ENCODE measurements around the gene ANKRD44. TPM values are rescaled to one million over a fixed set of nuclear protein-coding genes. Genes with fewer than 3 reads are reported as not detected.
"Not testable (repeated sequence)": the region's sequence is repeated elsewhere in the genome, so short reads cannot be mapped to it uniquely, and the experiment has no call there.

ANKRD44 gene
- total and polyA plus RNA-seq, 2 experiments from 2014 or later: 2.9 to 4.9 TPM

GRCh38 chr2:197292619-197293018 lies 18.0 kb downstream of the ANKRD44 start:
- Histone ChIP-seq H3K4me1 (ENCODE audit: insufficient read depth) (0 out of 2 replicates have a peak, but pooled peaks cover 8% of the 10 kb centered on the region), H3K4me2 (ENCODE audit: unreplicated experiment) (no peak overlapping the region), H3K79me2 (ENCODE audit: insufficient read depth) (no peaks in the 10 kb centered on the region), H4K20me1 (ENCODE audit: insufficient read depth) (no peaks in the 10 kb centered on the region), H2AFZ (no peak overlapping the region), H3K36me3 (ENCODE audit: low read depth) (no peaks in the 10 kb centered on the region), H3K9ac (no peak overlapping the region), H3K9me3 (ENCODE audit: low read depth) (no peaks in the 10 kb centered on the region), H3F3A (ENCODE audit: insufficient read depth) (no peaks in the 10 kb centered on the region), H3K9me2 (ENCODE audit: insufficient read depth) (no peaks in the 10 kb centered on the region), H3K4me3 (no peak overlapping the region), H3K27ac (no peak overlapping the region), H3K27me3 (replicated peaks; ENCODE audit: insufficient read depth) (no peaks in the 10 kb centered on the region)
- in situ Hi-C loops (cut with MboI): loop anchor here (10.0 kb wide), 1 partner anchor 88 kb away; no protein-coding TSS in a partner anchor
- TF ChIP-seq EZH2 (IDR thresholded peaks at IDR 0.05; ENCODE audit: insufficient read depth, poor library complexity, severe bottlenecking) (no peak), EZH2phosphoT487 (IDR thresholded peaks at IDR 0.05; ENCODE audit: insufficient read depth, low read depth) (no peak)
- DNase-seq: no peak
- 97 to 98% methylated on average over 2 of the region's 2 CpGs for WGBS, 2 experiments (ENCODE audit: low coverage in 1 of 2, low lambda C conversion rate in 2 of 2, missing lambda C conversion rate in 2 of 2)

DNA sequence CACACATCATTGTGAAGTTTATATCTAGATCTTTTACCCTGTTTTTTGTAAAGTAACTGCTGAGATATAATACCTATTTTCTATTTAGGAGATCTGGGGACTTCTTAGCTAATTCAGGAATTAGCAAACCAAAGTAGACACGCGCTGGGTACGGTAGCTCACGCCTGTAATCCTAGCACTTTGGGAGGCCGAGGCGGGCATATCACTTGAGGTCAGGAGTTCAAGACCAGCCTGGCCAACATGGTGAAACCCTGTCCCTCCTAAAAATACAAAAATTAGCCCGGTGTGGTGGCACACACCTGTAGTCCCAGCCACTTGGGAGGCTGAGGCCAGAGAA lies 23.0 kb downstream of the ANKRD44 start:
- H3K9me2 ChIP-seq (ENCODE audit: insufficient read depth); DNase-seq; H3K27me3 ChIP-seq (replicated peaks; ENCODE audit: insufficient read depth); H2AFZ ChIP-seq; in situ Hi-C loops (cut with MboI); H4K20me1 ChIP-seq (ENCODE audit: insufficient read depth); H3K4me3 ChIP-seq; H3K36me3 ChIP-seq (ENCODE audit: low read depth); H3F3A ChIP-seq (ENCODE audit: insufficient read depth); H3K9me3 ChIP-seq (ENCODE audit: low read depth); H3K79me2 ChIP-seq (ENCODE audit: insufficient read depth); H3K4me1 ChIP-seq (ENCODE audit: insufficient read depth); H3K9ac ChIP-seq: not testable (repeated sequence)
- peak overlapping the region; percentile 22; the same call in 1 of the 2 replicates for H3K27ac ChIP-seq
- WGBS, 2 experiments (ENCODE audit: low coverage in 1 of 2, low lambda C conversion rate in 2 of 2, missing lambda C conversion rate in 2 of 2): 95 to 98% methylated on average over 7 of the region's 7 CpGs
- H3K4me2 ChIP-seq (ENCODE audit: unreplicated experiment): peak overlapping the region; percentile 52

DNA sequence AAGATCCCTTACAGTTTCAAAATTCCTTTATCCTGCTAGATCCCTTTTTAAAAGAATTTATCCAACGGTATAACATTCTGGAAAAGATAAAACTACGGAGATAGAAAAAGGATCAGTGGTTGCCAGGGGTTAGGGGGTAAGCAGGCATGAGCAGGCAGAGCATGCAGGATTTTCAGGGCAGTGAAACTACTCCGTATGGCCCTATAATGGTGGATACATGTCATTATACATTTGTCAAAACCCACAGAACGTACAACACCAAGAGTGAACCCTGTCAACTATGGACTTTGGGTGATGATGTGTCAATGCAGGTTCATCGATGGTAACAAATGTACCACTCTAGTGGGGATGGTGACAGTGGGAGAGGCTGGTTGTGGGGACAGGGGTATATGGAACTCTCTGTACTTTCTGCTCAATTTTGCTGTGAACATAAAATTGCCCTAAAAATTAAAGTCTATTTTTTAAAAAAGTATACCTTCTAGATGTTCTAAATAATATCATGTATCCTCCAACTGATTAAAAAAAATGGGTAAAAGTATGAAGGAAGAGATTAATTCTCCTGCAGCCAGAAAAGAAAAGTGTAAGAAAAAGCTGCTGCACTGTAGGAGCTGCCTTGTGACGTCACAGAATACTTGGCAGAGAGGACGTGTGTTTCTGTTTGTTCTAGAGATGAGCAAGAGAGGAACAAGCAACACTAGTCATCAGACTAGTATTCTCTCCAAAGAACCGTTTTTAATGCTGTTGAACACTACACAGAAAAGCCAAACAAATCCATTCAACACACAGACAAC lies 23.6 kb downstream of the ANKRD44 start:
- no peaks in the 10 kb centered on the region for H4K20me1 ChIP-seq (ENCODE audit: insufficient read depth)
- H3K4me3 ChIP-seq: no peak overlapping the region
- no peaks in the 10 kb centered on the region for H3K9me2 ChIP-seq (ENCODE audit: insufficient read depth)
- H3K79me2 ChIP-seq (ENCODE audit: insufficient read depth): no peaks in the 10 kb centered on the region
- no peaks in the 10 kb centered on the region for H3K27me3 ChIP-seq (replicated peaks; ENCODE audit: insufficient read depth)
- H3K27ac ChIP-seq: peak overlapping the region; percentile 22; the same call in 1 of the 2 replicates
- H3K4me2 ChIP-seq (ENCODE audit: unreplicated experiment): peak overlapping the region; percentile 57
- in situ Hi-C loops (cut with MboI): no loop called here
- peak; percentile 96 for DNase-seq
- H3K36me3 ChIP-seq (ENCODE audit: low read depth): no peaks in the 10 kb centered on the region
- TF ChIP-seq EZH2 (IDR thresholded peaks at IDR 0.05; ENCODE audit: insufficient read depth, poor library complexity, severe bottlenecking) (no peak), EZH2phosphoT487 (IDR thresholded peaks at IDR 0.05; ENCODE audit: insufficient read depth, low read depth) (no peak)
- H3K4me1 ChIP-seq (ENCODE audit: insufficient read depth): peaks cover 4% of the 10 kb centered on the region
- H3F3A ChIP-seq (ENCODE audit: insufficient read depth): no peaks in the 10 kb centered on the region
- WGBS, 2 experiments (ENCODE audit: low coverage in 1 of 2, low lambda C conversion rate in 2 of 2, missing lambda C conversion rate in 2 of 2): 49 to 52% methylated on average over 8 of the region's 8 CpGs
- no peak overlapping the region for H3K9ac ChIP-seq
- H2AFZ ChIP-seq: no peak overlapping the region
- no peaks in the 10 kb centered on the region for H3K9me3 ChIP-seq (ENCODE audit: low read depth)

GRCh38 chr2:197285361-197285760 lies 25.2 kb downstream of the ANKRD44 start:
- Histone ChIP-seq H3K4me2 (ENCODE audit: unreplicated experiment) (no peak overlapping the region), H4K20me1 (ENCODE audit: insufficient read depth) (no peaks in the 10 kb centered on the region), H3K27me3 (replicated peaks; ENCODE audit: insufficient read depth) (no peaks in the 10 kb centered on the region), H3K36me3 (ENCODE audit: low read depth) (no peaks in the 10 kb centered on the region), H3K9ac (no peak overlapping the region), H2AFZ (no peak overlapping the region), H3K9me3 (ENCODE audit: low read depth) (no peaks in the 10 kb centered on the region), H3K9me2 (ENCODE audit: insufficient read depth) (no peaks in the 10 kb centered on the region), H3K4me1 (ENCODE audit: insufficient read depth) (peaks cover 4% of the 10 kb centered on the region), H3K79me2 (ENCODE audit: insufficient read depth) (no peaks in the 10 kb centered on the region), H3F3A (ENCODE audit: insufficient read depth) (no peaks in the 10 kb centered on the region), H3K4me3 (no peak overlapping the region), H3K27ac (no peak overlapping the region)
- no peak for TF ChIP-seq EZH2phosphoT487 (IDR thresholded peaks at IDR 0.05; ENCODE audit: insufficient read depth, low read depth)
- no peak for TF ChIP-seq EZH2 (IDR thresholded peaks at IDR 0.05; ENCODE audit: insufficient read depth, poor library complexity, severe bottlenecking)
- WGBS, 2 experiments (ENCODE audit: low coverage in 1 of 2, low lambda C conversion rate in 2 of 2, missing lambda C conversion rate in 2 of 2): 91 to 93% methylated on average over 3 of the region's 3 CpGs
- in situ Hi-C loops (cut with MboI): no loop called here
- DNase-seq: no peak

GRCh38 chr2:197284956-197285355 lies 25.6 kb downstream of the ANKRD44 start:
- Histone ChIP-seq H3F3A (ENCODE audit: insufficient read depth) (no peaks in the 10 kb centered on the region), H3K9me3 (ENCODE audit: low read depth) (no peaks in the 10 kb centered on the region), H3K9me2 (ENCODE audit: insufficient read depth) (no peaks in the 10 kb centered on the region), H3K36me3 (ENCODE audit: low read depth) (no peaks in the 10 kb centered on the region), H3K9ac (no peak overlapping the region), H2AFZ (no peak overlapping the region), H3K4me1 (ENCODE audit: insufficient read depth) (peaks cover 4% of the 10 kb centered on the region), H4K20me1 (ENCODE audit: insufficient read depth) (no peaks in the 10 kb centered on the region), H3K27ac (no peak overlapping the region), H3K27me3 (replicated peaks; ENCODE audit: insufficient read depth) (no peaks in the 10 kb centered on the region), H3K79me2 (ENCODE audit: insufficient read depth) (no peaks in the 10 kb centered on the region), H3K4me2 (ENCODE audit: unreplicated experiment) (no peak overlapping the region), H3K4me3 (no peak overlapping the region)
- TF ChIP-seq EZH2 (IDR thresholded peaks at IDR 0.05; ENCODE audit: insufficient read depth, poor library complexity, severe bottlenecking) (no peak), EZH2phosphoT487 (IDR thresholded peaks at IDR 0.05; ENCODE audit: insufficient read depth, low read depth) (no peak)
- in situ Hi-C loops (cut with MboI): no loop called here
- no peak for DNase-seq
